Subcutaneous adipose tissue (tissue), 4 donors: ENCODE results near the gene PRR5L. TPM values are rescaled to one million over a fixed set of nuclear protein-coding genes. Genes with fewer than 3 reads are reported as not detected.

Source experiments
- CTCF ChIP-seq: fragments of 450-650 bp; IDR thresholded peaks from one replicate; pipeline ENCODE4 v1.5.1; 2016; ENCODE audit warnings: low read depth, mild to moderate bottlenecking, control low read depth, antibody characterized with exemption, moderate library complexity
- total RNA-seq, 4 donors: library from RNA; depleted of rRNA; stranded (reverse); fragments of >200 nt; gene quantifications; one replicate each; pipeline ENCODE4 v1.1.0, GENCODE V29; 2016

The PRR5L gene
- total RNA-seq, 4 donors from 2014 or later = 10.6 to 24.8 (median 12.9) TPM

- no peak for TF ChIP-seq CTCF
Observed at GRCh38 chr11:36498721-36499120, 202.6 kb downstream of the PRR5L start.

GRCh38 chr11:36499315-36499714, 203.2 kb downstream of the PRR5L start:
- TF ChIP-seq CTCF = no peak

GRCh38 chr11:36500315-36500721, 204.2 kb downstream of the PRR5L start:
- no peak for TF ChIP-seq CTCF

- TF ChIP-seq CTCF = no peak
Observed at GRCh38 chr11:36501236-36501635, 205.1 kb downstream of the PRR5L start.

- no peak for TF ChIP-seq CTCF
Observed at GRCh38 chr11:36507824-36508489, 211.9 kb downstream of the PRR5L start.

GRCh38 chr11:36508743-36509142, 212.7 kb downstream of the PRR5L start:
- no peak for TF ChIP-seq CTCF

GRCh38 chr11:36509201-36509639, 213.1 kb downstream of the PRR5L start:
- no peak for TF ChIP-seq CTCF
